HG03095 (cell line): ENCODE results near the gene HGFAC.

Source experiments
- ATAC-seq: cut with Tn5 transposase; IDR thresholded peaks from one replicate; pipeline ENCODE4 v1.9.1; 2021; ENCODE audit warnings: moderate library complexity; ENCODE audit not compliant: unreplicated experiment

The HGFAC gene

GRCh38 chr4:3423406-3423805 lies 18.4 kb upstream of the HGFAC start:
- no peak for ATAC-seq

GRCh38 chr4:3423952-3424351 lies 17.8 kb upstream of the HGFAC start:
- ATAC-seq: no peak

GRCh38 chr4:3424522-3425095 lies 17.2 kb upstream of the HGFAC start:
- ATAC-seq: no peak

GRCh38 chr4:3426465-3427133 lies 15.2 kb upstream of the HGFAC start:
- ATAC-seq: no peak

- ATAC-seq: no peak
These were observed 14.7 kb upstream of the HGFAC start for GRCh38 chr4:3427134-3427476.

GRCh38 chr4:3427706-3428446 lies 13.9 kb upstream of the HGFAC start:
- no peak for ATAC-seq

- no peak for ATAC-seq
These were observed 12.1 kb upstream of the HGFAC start for GRCh38 chr4:3429651-3430050.

- no peak for ATAC-seq
These were observed 11.2 kb upstream of the HGFAC start for GRCh38 chr4:3430524-3430923.

GRCh38 chr4:3431446-3431993 lies 10.2 kb upstream of the HGFAC start:
- no peak for ATAC-seq

GRCh38 chr4:3432381-3432790 lies 9.4 kb upstream of the HGFAC start:
- no peak for ATAC-seq

GRCh38 chr4:3433138-3433869 lies 8.5 kb upstream of the HGFAC start:
- ATAC-seq: no peak

- ATAC-seq: no peak
These were observed 6.7 kb upstream of the HGFAC start for GRCh38 chr4:3434881-3435685.

- ATAC-seq: no peak
These were observed 6.1 kb upstream of the HGFAC start for GRCh38 chr4:3435686-3435956.

GRCh38 chr4:3436048-3436797 lies 5.5 kb upstream of the HGFAC start:
- no peak for ATAC-seq

- ATAC-seq: no peak
These were observed 4.8 kb upstream of the HGFAC start for GRCh38 chr4:3436798-3437581.

GRCh38 chr4:3437582-3437936 lies 4.2 kb upstream of the HGFAC start:
- no peak for ATAC-seq

- no peak for ATAC-seq
These were observed 3.5 kb upstream of the HGFAC start for GRCh38 chr4:3437998-3438846.

GRCh38 chr4:3438847-3439180 lies 3.0 kb upstream of the HGFAC start:
- ATAC-seq: no peak

GRCh38 chr4:3439391-3439790 lies 2.4 kb upstream of the HGFAC start:
- ATAC-seq: no peak
